ENCODE measurements around the gene MACROH2A1.

The MACROH2A1 gene

GRCh38 chr5:135396459-135397055 is 2.5 kb downstream of the MACROH2A1 start:
- no peak for DNase-seq

- no peak for DNase-seq
Measured at GRCh38 chr5:135395866-135396265, 3.2 kb downstream of the MACROH2A1 start.

DNA sequence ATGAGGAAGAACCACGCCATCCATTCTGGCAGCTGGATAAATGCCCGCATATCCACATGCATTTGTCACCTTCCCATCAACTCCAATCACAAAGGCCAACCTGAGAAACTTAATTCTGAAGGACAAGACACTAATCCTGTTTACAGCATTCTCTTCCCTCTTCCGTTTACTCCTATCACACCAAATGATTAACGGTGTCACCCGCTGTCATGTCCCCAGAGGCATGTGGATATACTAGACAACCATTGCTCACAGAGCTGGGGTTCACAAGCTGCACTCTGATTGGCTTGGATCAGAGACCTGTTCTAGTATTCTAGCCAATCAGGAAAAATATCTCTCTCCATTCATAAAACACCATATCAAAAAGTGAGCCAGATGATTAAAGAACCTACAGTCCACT is 3.6 kb downstream of the MACROH2A1 start:
- no peak for DNase-seq

DNA sequence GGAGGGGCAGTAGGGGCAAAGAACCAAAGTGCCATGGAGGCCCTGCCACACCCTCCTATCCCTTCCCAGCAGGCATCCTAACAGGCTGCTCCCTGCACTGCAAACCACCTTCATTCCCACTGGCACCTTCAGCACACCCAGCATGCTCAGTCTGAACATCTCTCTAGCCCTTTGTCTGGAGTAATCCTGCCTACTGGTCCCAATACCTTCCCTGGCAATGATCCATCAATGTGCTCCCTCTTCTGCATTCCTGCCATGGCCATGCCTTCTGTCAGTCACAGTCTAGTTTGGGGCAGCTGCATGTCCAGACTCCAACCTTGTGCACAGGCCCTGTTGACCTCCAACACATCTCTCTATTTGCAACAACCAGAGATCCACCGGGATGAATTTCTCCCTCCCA is 4.9 kb downstream of the MACROH2A1 start:
- no peak for DNase-seq

GRCh38 chr5:135393691-135394090 is 5.3 kb downstream of the MACROH2A1 start:
- DNase-seq: no peak

- DNase-seq: no peak
Measured at GRCh38 chr5:135393229-135393628, 5.8 kb downstream of the MACROH2A1 start.

- DNase-seq: no peak
Measured at GRCh38 chr5:135392256-135392655, 6.8 kb downstream of the MACROH2A1 start.

DNA sequence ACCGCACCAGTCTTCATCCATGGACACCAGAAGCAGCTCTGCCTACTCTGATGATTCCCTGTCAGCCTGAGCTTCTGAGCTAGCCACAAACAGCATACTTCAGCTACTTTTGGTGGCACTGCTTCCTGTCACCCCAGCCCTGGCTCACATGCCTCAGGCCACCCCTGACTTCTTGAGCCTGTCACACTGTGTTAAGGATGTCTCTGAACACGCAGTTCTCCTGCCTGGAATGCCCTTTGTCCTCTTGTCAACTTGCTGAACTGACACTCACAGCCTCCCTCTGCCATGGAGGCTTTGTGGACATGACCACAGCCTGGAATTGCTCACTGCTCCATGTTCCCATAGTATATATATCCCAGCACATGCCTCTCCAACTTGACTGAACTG is 7.2 kb downstream of the MACROH2A1 start:
- no peak for DNase-seq

DNA sequence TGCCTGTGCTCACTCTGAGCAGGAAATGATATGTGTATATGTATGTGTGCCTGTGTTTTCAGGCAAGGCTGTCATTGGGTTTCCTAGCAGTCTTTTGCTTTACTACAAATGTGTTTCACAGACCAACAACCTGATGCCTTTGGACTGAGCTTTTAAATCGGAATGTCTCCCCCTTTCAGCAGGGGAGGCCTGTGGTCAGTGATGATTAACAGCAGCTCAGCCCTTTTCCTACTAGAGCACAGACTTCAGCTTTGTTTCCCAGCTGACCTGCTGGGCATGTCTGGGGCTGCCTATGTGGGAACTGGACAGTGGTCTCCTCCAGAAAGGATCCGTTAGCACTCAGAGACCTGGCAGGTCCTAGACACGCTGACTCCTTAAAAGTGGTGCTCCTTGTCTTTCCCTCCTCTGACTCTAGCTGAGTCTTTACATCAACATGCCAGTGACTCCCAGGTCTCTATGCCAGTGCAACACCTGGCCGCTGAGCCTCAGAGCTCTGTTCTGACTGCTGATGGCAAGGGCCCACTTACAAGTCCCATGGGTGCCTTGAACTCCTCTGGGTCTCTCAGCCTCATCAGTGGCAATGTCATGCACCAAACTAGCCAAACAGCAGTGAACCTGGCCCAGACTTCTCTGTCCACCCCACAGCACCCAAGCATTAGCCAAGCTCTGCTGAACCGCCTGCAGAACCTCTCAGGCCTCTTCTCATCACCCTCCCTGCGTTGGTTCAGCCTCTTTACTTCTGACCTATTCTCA is 7.7 kb downstream of the MACROH2A1 start:
- DNase-seq: no peak

DNA sequence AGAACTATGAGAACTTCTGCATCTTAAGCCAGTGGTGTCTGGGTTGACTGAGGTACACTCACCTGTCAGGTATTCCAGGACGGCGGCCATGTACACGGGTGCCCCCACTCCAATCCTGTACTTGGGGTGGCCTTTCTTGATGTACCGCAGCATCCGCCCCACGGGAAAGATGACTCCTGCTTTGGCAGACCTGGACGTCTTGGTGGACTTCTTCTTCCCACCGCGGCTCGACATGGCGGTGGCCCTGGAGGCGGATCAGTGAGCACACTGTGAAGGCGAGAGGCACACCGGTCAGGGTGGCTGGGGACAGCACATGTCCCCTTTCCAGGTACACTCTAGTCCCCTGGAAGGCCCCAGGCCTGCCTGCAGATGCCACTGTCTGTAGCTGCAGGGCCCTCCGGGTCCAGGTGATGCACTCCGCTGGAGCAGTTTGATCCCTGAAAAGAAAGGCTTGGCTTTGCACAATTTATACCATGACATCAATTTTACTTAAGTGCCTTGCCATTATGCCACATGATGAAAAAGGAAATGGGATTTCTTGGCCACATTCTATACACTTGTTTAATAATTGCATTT is 10.1 kb downstream of the MACROH2A1 start:
- no peak for DNase-seq

- DNase-seq: no peak
Measured at GRCh38 chr5:135387629-135387960, 11.4 kb downstream of the MACROH2A1 start.

DNA sequence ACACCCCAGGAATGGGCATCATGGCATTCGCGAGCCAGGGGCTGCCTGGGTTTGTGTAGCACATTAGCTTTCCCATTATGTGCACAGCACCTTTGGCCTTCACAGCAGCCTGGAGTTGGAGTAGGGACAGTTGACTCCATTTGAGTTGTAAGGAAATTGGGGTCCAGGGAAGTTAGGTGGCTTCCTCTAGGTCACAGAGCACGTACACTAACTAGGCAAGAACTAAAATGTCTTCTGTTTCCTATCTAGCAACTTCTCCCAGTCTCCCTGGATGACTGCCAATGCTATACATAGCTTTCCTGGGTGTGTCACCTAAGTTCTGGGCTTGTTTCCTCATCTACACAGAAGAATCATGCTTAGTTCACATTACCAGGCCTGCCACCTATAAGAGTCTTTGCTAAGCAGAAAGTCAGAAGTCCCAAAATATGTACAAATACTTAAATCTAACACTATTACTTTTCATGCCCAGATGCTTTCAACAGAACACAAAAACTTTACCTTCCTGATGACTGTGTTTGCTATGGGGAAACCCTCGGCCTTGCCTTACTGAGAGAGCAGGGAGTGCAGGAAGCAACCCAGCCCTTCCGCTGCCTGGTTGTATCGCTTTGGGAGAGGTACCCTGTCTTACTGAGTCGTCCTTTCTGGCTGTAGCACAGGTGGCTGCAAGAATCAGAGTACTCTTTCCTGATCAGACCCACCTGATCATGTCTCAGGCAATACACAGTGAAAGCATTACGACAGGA is 12.0 kb downstream of the MACROH2A1 start:
- DNase-seq: no peak

- no peak for DNase-seq
Measured at GRCh38 chr5:135386096-135386495, 12.9 kb downstream of the MACROH2A1 start.

GRCh38 chr5:135385576-135385975 is 13.5 kb downstream of the MACROH2A1 start:
- no peak for DNase-seq

GRCh38 chr5:135384898-135385297 is 14.1 kb downstream of the MACROH2A1 start:
- DNase-seq: no peak

GRCh38 chr5:135383803-135384495 is 15.1 kb downstream of the MACROH2A1 start:
- no peak for DNase-seq

GRCh38 chr5:135382981-135383380 is 16.1 kb downstream of the MACROH2A1 start:
- DNase-seq: no peak

DNA sequence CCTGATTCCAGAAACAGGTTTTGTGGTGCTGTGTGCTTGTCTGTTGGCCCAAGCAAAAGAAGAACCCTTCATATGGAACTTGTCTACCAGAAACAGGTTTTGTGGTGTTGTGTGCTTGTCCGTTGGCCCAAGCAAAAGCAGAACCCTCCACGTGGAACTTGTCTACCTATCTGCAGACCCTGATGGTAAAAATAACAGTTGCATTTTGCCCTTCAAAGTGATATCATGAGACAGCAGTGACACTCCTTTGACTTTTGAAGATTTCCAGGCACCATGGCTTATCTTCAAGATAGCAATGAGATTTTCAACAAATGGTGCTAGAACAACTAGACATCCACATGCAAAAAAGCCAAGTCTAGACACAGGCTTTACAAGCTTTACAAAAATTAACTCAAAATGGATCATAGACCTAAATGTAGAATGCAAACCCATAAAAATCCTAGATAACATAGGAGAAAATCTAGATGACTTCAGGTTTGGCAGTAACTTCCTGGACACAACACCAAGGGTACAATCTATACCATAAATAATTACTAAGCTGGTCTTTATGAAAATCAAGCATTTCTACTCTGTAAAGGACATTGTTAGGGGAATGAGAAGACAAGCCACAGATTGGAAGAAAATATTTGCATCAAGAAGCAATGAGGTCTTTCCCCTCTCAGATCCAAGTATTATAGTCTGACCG is 16.8 kb downstream of the MACROH2A1 start:
- no peak for DNase-seq

DNA sequence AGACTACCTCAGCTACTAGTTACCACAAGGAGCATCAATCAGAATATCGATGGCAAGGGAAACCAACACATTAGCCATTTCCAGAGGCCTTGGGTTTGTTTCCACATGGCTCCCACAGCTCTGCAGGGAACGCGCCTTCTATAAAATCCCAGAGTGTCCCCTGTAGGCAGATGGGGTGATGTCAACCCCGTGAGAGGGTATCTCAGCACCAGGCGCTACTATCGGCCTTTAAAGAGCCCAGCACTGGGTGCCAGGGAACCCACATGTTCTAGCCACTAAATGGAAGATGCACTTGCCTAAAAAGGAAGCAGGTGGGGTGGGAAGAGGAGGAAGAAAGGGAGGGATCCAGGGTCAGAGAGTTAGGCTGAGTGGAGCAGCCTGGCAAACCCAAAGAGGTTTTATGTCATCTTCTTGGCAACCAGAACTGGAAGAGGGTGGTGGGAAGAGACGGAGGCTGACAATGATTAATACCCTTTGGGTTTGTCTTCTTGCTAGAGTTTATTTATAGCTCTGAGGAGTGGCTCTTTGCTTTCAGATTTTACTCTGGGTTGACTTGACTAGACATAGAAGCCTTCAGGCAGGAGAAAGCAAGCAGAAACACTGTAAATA is 19.9 kb downstream of the MACROH2A1 start:
- DNase-seq: no peak

DNA sequence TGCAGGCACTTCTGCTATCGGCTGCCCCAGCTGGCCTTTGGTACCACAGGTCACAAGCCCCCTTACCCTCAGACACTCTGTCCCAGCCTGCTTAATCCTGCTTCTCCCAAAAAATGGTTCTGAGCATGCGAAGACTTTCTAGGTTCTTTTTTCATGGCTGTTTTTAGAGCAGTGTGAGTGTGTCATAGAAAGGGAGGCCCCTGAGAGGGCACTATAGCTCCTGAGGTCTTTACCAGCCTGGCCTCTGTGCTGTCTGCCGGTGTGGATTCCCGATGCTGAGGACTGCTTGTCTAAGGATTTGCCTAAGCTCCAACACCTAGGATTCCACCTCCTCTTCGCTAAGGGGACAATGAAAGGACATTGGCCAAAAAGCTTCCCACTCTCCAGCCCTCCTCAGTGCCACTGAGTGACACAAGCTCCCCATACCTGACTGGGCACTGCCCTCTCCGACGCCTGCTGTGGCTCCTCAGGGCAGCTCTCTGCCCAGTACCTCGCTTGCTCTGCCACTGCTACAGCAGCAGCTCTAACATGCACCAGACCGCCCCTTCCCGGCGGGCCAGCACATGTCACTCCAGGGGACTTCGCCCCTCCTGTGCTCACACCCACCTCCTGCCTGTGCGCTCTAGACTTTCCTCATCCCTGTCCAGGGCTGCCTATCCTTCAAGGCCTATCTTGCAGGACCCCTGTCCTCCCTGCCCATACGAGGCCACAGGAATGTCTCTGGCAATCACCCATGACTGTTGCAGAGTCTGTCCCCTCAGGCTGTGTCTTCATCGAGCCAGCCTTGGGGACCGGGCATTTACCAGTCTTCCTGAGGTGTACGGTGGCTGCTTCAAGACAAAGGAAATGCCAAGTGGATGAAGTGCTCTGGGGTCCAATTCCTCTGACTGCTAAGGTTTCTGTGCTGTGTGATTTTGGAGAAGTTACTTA is 21.0 kb downstream of the MACROH2A1 start:
- DNase-seq: no peak
